Neural crest cell (in vitro differentiated cells): Measurements from ENCODE around the gene ODF4. TPM values are rescaled to one million over a fixed set of nuclear protein-coding genes. Genes with fewer than 3 reads are reported as not detected.
A peak's percentile ranks its signal among the peaks of the same experiment; 100 is the strongest.

Experiments
- DNase-seq: peaks from one replicate; pipeline ENCODE4 v3.0.0; 2021; ENCODE audit warnings: low read depth, mixed read lengths, low spot score
- H3K27ac Mint-ChIP-seq: one replicate; pipeline ENCODE4 v1.8.0; 2021; ENCODE audit warnings: mild to moderate bottlenecking, mixed read lengths; ENCODE audit not compliant: unreplicated experiment
- H3K27me3 Mint-ChIP-seq: 2 replicates; pipeline ENCODE4 v1.8.0; 2021; ENCODE audit warnings: low read depth, mild to moderate bottlenecking, mixed read lengths
- H3K36me3 Mint-ChIP-seq: 2 replicates; pipeline ENCODE4 v1.8.0; 2021; ENCODE audit warnings: low read depth, mild to moderate bottlenecking, mixed read lengths
- H3K4me1 Mint-ChIP-seq: 2 replicates; pipeline ENCODE4 v1.8.0; 2021; ENCODE audit warnings: mixed read lengths
- H3K4me3 Mint-ChIP-seq: one replicate; pipeline ENCODE4 v1.8.0; 2021; ENCODE audit warnings: mild to moderate bottlenecking, mixed read lengths
- H3K9me3 Mint-ChIP-seq: 2 replicates; pipeline ENCODE4 v1.8.0; 2021; ENCODE audit warnings: mixed read lengths
- total RNA-seq: library from RNA; stranded (reverse); gene quantifications from 2 replicates; pipeline ENCODE4 v1.2.1, GENCODE V29; 2021
- TF ChIP-seq, protein P1 (sequence below): fragments of 200-600 bp; sonication (generic); conservative IDR thresholded peaks from 2 replicates; pipeline ENCODE4 v1.5.0; 2021; ENCODE audit warnings: antibody characterized with exemption, mild to moderate bottlenecking

ODF4 gene
- total RNA-seq, 1 donor from 2014 or later = not detected

DNA sequence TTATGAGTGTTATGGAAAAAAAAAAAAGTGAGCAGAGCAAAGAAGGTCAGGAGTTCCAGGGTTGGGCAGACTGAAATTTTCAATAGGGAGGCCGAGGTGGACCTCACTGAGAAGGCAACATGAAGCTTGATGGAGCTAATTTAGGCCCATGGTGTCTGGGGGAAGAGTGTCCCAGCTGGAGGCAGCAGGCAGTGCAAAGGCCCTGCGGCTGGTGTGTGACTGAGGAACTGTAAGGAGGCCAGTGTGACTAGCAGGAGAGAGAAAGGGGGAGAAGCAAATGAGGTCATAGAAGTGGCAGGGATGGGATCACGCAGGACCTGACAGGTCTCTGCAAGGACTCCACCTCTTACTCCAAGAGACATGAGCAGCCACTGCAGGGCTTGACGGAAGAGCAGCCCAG is 19.4 kb upstream of the ODF4 start:
- DNase-seq = no peak
- no peaks in the 10 kb centered on the region for H3K36me3 Mint-ChIP-seq
- no peak overlapping the region for H3K27ac Mint-ChIP-seq
- TF ChIP-seq, protein P1, sequence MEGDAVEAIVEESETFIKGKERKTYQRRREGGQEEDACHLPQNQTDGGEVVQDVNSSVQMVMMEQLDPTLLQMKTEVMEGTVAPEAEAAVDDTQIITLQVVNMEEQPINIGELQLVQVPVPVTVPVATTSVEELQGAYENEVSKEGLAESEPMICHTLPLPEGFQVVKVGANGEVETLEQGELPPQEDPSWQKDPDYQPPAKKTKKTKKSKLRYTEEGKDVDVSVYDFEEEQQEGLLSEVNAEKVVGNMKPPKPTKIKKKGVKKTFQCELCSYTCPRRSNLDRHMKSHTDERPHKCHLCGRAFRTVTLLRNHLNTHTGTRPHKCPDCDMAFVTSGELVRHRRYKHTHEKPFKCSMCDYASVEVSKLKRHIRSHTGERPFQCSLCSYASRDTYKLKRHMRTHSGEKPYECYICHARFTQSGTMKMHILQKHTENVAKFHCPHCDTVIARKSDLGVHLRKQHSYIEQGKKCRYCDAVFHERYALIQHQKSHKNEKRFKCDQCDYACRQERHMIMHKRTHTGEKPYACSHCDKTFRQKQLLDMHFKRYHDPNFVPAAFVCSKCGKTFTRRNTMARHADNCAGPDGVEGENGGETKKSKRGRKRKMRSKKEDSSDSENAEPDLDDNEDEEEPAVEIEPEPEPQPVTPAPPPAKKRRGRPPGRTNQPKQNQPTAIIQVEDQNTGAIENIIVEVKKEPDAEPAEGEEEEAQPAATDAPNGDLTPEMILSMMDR = no peak
- H3K4me3 Mint-ChIP-seq = no peak overlapping the region
- H3K4me1 Mint-ChIP-seq = peaks cover 9% of the 10 kb centered on the region
- no peaks in the 10 kb centered on the region for H3K9me3 Mint-ChIP-seq
- peaks cover 41% of the 10 kb centered on the region for H3K27me3 Mint-ChIP-seq

DNA sequence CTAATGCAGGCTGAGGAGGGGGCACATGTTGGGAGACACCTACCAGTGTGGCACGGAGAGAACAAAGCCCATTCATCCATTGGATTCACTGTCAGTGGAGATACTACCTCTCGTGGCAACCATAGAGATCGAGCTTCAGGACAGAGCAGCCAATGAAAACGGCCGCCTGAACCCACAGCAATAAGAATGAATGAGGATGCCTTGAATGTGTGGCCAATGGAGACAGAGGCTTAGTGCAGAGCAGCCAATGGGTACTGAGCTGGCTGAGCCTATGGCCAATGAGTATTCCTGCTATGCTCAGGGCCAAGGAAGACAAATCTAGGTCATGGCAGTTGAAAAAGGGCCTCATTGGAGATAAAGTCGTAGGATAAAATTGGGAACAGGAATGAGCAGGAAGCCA is 18.6 kb upstream of the ODF4 start:
- TF ChIP-seq, protein P1 = no peak

DNA sequence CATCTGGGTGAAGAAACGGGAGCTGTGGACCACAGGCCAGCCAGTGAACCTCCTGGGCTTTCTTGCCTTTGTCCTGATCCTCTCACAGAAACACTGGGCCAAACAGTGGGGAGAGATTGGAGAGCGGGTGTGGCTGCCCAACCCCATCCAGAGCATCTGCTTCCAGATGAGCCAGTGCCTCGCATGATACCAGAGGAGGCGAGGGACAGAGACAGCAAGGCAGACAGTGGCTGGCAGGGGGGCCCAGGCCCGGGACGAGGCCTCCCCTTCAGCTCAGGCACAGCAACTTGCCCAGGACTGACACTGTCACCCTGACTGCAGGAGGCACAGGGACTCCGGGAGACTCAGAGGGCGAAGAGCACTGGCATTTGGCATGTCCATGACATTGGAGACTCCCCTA is 17.6 kb upstream of the ODF4 start:
- Mint-ChIP-seq H3K27ac (no peak overlapping the region), H3K9me3 (no peaks in the 10 kb centered on the region), H3K4me3 (no peak overlapping the region), H3K36me3 (no peaks in the 10 kb centered on the region), H3K27me3 (peaks cover 37% of the 10 kb centered on the region), H3K4me1 (peaks cover 12% of the 10 kb centered on the region)
- DNase-seq = no peak
- TF ChIP-seq, protein P1 = no peak

More for the DNA sequence above, 18.6 kb upstream of the ODF4 start:
- peaks cover 4% of the 10 kb centered on the region for H3K4me1 Mint-ChIP-seq
- no peaks in the 10 kb centered on the region for H3K36me3 Mint-ChIP-seq
- peaks cover 39% of the 10 kb centered on the region for H3K27me3 Mint-ChIP-seq
- DNase-seq = no peak
- no peak overlapping the region for H3K27ac Mint-ChIP-seq
- no peak overlapping the region for H3K4me3 Mint-ChIP-seq
- no peaks in the 10 kb centered on the region for H3K9me3 Mint-ChIP-seq

DNA sequence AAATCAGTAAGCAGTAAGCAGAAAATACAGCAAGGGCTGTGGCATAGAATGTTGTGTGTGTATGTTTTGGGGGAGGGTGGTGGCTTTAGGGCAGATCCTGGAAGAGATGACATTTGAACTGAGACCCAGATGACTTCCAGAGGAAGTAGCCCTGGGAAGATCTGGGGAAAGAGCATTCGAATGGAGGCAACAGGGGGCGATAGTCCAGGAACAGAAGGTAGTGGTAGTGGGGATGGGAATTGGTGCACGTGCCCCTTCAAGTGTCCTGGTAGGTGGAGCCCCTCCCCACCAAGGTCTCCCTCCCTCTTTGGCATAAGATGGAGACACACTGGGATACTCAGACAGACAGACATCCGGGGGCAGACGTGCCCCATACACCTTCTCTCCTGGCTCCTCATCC is 15.5 kb upstream of the ODF4 start:
- no peak for DNase-seq
- peaks cover 14% of the 10 kb centered on the region for H3K4me1 Mint-ChIP-seq
- no peak overlapping the region for H3K27ac Mint-ChIP-seq
- no peaks in the 10 kb centered on the region for H3K9me3 Mint-ChIP-seq
- H3K36me3 Mint-ChIP-seq = no peaks in the 10 kb centered on the region
- peaks cover 42% of the 10 kb centered on the region for H3K27me3 Mint-ChIP-seq
- H3K4me3 Mint-ChIP-seq = no peak overlapping the region
- TF ChIP-seq, protein P1 = no peak

DNA sequence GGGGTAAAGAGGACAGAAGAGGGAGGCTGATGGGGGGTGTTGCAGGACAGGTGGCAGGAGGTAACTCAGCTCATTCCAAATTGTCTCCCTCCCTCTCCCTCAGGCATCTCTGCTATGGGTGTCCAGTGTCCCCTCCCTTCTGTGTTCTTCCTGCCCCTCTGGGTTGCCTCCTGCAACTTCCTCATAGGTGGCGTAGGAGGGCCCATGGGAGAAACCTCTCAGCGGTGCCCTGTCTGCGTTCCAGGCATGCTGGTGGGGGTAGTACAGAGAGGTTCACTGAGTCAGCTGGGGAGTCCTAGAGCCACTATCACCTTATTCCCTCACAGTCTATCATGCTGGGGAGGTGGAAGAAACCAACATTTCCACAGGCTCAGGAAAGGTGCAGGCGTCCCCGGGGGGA is 14.7 kb upstream of the ODF4 start:
- Mint-ChIP-seq H3K9me3 (no peaks in the 10 kb centered on the region), H3K4me3 (peak overlapping the region; percentile 31), H3K27me3 (peaks cover 40% of the 10 kb centered on the region), H3K36me3 (no peaks in the 10 kb centered on the region), H3K4me1 (peaks cover 14% of the 10 kb centered on the region), H3K27ac (no peak overlapping the region)
- DNase-seq = no peak
- TF ChIP-seq, protein P1 = no peak
